SU-DHL-6 (cell line): ENCODE measurements around the gene C1S.

Source experiments
- EZH2phosphoT487 ChIP-seq: fragments of 200-600 bp; sonication (generic), shearing (Covaris generic); conservative IDR thresholded peaks from 2 replicates; pipeline ENCODE4 v1.6.1; 2018; ENCODE audit warnings: mild to moderate bottlenecking, antibody characterized with exemption, low read length, moderate library complexity, mixed read lengths
- TF ChIP-seq, protein P1 (sequence below): fragments of 200-600 bp; sonication (generic); IDR thresholded peaks from one replicate; pipeline ENCODE4 v1.5.1; 2017; ENCODE audit warnings: antibody characterized with exemption, mild to moderate bottlenecking, low read length, moderate library complexity; ENCODE audit not compliant: insufficient read depth, poor library complexity, severe bottlenecking

GRCh38 chr12:7021956-7022355 is 38.6 kb upstream of the C1S start:
- TF ChIP-seq, protein P1, sequence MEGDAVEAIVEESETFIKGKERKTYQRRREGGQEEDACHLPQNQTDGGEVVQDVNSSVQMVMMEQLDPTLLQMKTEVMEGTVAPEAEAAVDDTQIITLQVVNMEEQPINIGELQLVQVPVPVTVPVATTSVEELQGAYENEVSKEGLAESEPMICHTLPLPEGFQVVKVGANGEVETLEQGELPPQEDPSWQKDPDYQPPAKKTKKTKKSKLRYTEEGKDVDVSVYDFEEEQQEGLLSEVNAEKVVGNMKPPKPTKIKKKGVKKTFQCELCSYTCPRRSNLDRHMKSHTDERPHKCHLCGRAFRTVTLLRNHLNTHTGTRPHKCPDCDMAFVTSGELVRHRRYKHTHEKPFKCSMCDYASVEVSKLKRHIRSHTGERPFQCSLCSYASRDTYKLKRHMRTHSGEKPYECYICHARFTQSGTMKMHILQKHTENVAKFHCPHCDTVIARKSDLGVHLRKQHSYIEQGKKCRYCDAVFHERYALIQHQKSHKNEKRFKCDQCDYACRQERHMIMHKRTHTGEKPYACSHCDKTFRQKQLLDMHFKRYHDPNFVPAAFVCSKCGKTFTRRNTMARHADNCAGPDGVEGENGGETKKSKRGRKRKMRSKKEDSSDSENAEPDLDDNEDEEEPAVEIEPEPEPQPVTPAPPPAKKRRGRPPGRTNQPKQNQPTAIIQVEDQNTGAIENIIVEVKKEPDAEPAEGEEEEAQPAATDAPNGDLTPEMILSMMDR = no peak
- no peak for TF ChIP-seq EZH2phosphoT487
